Measurements from ENCODE around the gene SVIL.
A peak's percentile ranks its signal among the peaks of the same experiment; 100 is the strongest.

SVIL gene

DNA sequence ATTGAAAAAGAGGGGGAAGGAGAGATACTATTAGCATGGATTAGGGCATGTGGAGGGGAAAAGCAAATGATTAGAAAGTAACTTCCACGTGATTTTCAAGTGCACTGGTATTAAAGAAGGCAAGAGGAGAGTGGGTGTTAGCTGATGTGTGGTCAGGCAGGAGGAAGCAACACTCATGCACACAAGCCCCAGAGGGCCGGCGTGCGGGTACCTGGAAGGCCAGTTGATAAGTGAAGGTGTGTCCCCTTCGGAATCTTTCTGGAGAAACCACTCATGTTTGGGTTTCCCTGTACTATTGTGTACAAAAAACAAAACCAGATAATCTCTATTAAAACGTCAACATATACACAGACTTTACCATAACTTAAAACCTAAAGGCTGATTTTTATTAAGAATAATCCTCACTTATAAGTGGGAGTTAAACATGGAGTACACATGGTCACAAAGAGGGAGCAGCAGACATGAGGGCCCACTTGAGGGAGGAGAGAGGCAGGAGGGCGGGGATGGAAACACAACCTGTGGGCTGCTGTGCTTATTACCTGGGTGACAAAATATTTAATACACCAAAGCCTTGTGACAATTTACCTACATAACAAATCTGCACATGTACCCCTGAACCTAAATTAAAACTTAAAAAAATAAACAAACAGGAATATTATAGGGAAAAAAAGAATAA lies 98.9 kb downstream of the SVIL start:
- no peak for DNase-seq (ENCODE audit: low read depth)
- peak overlapping the region; percentile 0 for H3K4me3 ChIP-seq (ENCODE audit: low read depth, low read length)
- TF ChIP-seq, protein P1, sequence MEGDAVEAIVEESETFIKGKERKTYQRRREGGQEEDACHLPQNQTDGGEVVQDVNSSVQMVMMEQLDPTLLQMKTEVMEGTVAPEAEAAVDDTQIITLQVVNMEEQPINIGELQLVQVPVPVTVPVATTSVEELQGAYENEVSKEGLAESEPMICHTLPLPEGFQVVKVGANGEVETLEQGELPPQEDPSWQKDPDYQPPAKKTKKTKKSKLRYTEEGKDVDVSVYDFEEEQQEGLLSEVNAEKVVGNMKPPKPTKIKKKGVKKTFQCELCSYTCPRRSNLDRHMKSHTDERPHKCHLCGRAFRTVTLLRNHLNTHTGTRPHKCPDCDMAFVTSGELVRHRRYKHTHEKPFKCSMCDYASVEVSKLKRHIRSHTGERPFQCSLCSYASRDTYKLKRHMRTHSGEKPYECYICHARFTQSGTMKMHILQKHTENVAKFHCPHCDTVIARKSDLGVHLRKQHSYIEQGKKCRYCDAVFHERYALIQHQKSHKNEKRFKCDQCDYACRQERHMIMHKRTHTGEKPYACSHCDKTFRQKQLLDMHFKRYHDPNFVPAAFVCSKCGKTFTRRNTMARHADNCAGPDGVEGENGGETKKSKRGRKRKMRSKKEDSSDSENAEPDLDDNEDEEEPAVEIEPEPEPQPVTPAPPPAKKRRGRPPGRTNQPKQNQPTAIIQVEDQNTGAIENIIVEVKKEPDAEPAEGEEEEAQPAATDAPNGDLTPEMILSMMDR (IDR thresholded peaks at IDR 0.05; ENCODE audit: low read depth, low read length, missing control alignments): no peak
- in situ Hi-C loops (cut with HindIII; ENCODE audit: low sequenced_read_pairs): no loop called here

- TF ChIP-seq, protein P1 (IDR thresholded peaks at IDR 0.05; ENCODE audit: low read depth, low read length, missing control alignments): peak; percentile 93
- in situ Hi-C loops (cut with HindIII; ENCODE audit: low sequenced_read_pairs): no loop called here
- DNase-seq (ENCODE audit: low read depth): peak; percentile 63
- peak overlapping the region; percentile 0 for H3K4me3 ChIP-seq (ENCODE audit: low read depth, low read length)
Observed at GRCh38 chr10:29535012-29535777, 99.6 kb downstream of the SVIL start.

GRCh38 chr10:29534590-29534989 lies 100.2 kb downstream of the SVIL start:
- in situ Hi-C loops (cut with HindIII; ENCODE audit: low sequenced_read_pairs): no loop called here

GRCh38 chr10:29533696-29534285 lies 101.0 kb downstream of the SVIL start:
- in situ Hi-C loops (cut with HindIII; ENCODE audit: low sequenced_read_pairs): no loop called here
- TF ChIP-seq, protein P1 (IDR thresholded peaks at IDR 0.05; ENCODE audit: low read depth, low read length, missing control alignments): no peak
- DNase-seq (ENCODE audit: low read depth): no peak

More at GRCh38 chr10:29534590-29534989, 100.2 kb downstream of the SVIL start:
- H3K4me3 ChIP-seq (ENCODE audit: low read depth, low read length): no peak overlapping the region
- TF ChIP-seq, protein P1 (IDR thresholded peaks at IDR 0.05; ENCODE audit: low read depth, low read length, missing control alignments): no peak
- DNase-seq (ENCODE audit: low read depth): no peak

GRCh38 chr10:29533046-29533445 lies 101.7 kb downstream of the SVIL start:
- no peak for DNase-seq (ENCODE audit: low read depth)
- TF ChIP-seq, protein P1 (IDR thresholded peaks at IDR 0.05; ENCODE audit: low read depth, low read length, missing control alignments): no peak
- in situ Hi-C loops (cut with HindIII; ENCODE audit: low sequenced_read_pairs): no loop called here
- H3K4me3 ChIP-seq (ENCODE audit: low read depth, low read length): no peak overlapping the region

More at GRCh38 chr10:29533696-29534285, 101.0 kb downstream of the SVIL start:
- no peak overlapping the region for H3K4me3 ChIP-seq (ENCODE audit: low read depth, low read length)

DNA sequence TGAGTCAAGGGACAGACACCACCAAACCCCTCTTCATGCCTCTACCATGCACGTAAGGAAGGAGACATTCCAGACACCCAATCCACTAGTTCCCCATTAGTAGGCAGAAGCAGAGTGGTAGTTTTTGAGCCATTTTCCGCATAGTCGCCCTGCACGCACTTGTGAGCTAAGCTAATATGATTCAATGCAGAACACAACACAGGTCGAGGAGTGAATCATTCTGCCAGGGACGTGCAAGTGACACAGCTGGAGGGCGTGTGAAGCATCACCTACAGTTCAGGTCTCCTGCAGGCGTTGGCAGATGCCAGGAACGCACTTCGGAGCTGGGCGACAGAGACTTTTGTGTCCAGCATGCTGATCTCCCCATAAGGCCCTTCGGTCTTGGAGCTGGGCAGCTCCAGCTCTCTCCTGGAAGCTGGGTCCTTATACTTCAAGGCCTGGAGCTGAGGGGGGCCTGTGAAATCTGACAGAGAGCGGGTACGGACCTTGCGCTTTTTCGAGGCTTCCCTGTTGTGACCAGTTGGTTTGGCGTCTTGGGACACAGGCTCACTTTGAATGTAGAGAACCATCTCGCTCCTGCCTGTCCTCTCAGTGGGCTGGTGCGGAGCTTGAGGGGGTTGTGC lies 102.4 kb downstream of the SVIL start:
- DNase-seq (ENCODE audit: low read depth): no peak
- no peak overlapping the region for H3K4me3 ChIP-seq (ENCODE audit: low read depth, low read length)
- in situ Hi-C loops (cut with HindIII; ENCODE audit: low sequenced_read_pairs): no loop called here
- TF ChIP-seq, protein P1 (IDR thresholded peaks at IDR 0.05; ENCODE audit: low read depth, low read length, missing control alignments): no peak
